UCSD-AML1 (cell line): Measurements from ENCODE around the gene PPFIA1.
"Not testable (repeated sequence)": the region's sequence is repeated elsewhere in the genome, so short reads cannot be mapped to it uniquely, and the experiment has no call there.

ENCODE experiments used
- DNase-seq: peaks from one replicate; lab custom pipeline; 2025; ENCODE audit not compliant: unreplicated experiment; lab: John Stamatoyannopoulos, UW

The PPFIA1 gene

GRCh38 chr11:70384566-70385152 lies 114.2 kb downstream of the PPFIA1 start:
- no peak for DNase-seq

GRCh38 chr11:70387564-70387963 lies 117.1 kb downstream of the PPFIA1 start:
- no peak for DNase-seq

GRCh38 chr11:70389201-70389600 lies 118.7 kb downstream of the PPFIA1 start:
- DNase-seq = no peak

- not testable (repeated sequence) for DNase-seq
Observed at GRCh38 chr11:70390882-70391281, 120.4 kb downstream of the PPFIA1 start.

GRCh38 chr11:70394211-70394950 lies 123.9 kb downstream of the PPFIA1 start:
- DNase-seq = no peak

GRCh38 chr11:70397336-70397982 lies 127.0 kb downstream of the PPFIA1 start:
- peak; percentile 46 for DNase-seq

- peak; percentile 85 for DNase-seq
Observed at GRCh38 chr11:70397983-70398833, 127.7 kb downstream of the PPFIA1 start, which contains the start of gene CTTN. CTTN (plus strand) TSS chr11:70398529; CDS start chr11:70407298, 8,769 bp downstream.

- no peak for DNase-seq
Observed at GRCh38 chr11:70398834-70399680, 128.6 kb downstream of the PPFIA1 start.

GRCh38 chr11:70399681-70400112 lies 129.2 kb downstream of the PPFIA1 start:
- no peak for DNase-seq

- DNase-seq = no peak
Observed at GRCh38 chr11:70400643-70401042, 130.2 kb downstream of the PPFIA1 start.

- no peak for DNase-seq
Observed at GRCh38 chr11:70402016-70402415, 131.5 kb downstream of the PPFIA1 start.

- no peak for DNase-seq
Observed at GRCh38 chr11:70402685-70403084, 132.2 kb downstream of the PPFIA1 start.

GRCh38 chr11:70404244-70404643 lies 133.8 kb downstream of the PPFIA1 start:
- DNase-seq = no peak

- DNase-seq = no peak
Observed at GRCh38 chr11:70405679-70406395, 135.3 kb downstream of the PPFIA1 start.

GRCh38 chr11:70407121-70407520 lies 136.6 kb downstream of the PPFIA1 start:
- DNase-seq = no peak

GRCh38 chr11:70407814-70408213 lies 137.3 kb downstream of the PPFIA1 start:
- no peak for DNase-seq

GRCh38 chr11:70408326-70408725 lies 137.8 kb downstream of the PPFIA1 start:
- not testable (repeated sequence) for DNase-seq

- no peak for DNase-seq
Observed at GRCh38 chr11:70409437-70409836, 138.9 kb downstream of the PPFIA1 start.

GRCh38 chr11:70409871-70410270 lies 139.4 kb downstream of the PPFIA1 start:
- DNase-seq = no peak
